Measurements from ENCODE around the gene TRIAP1. TPM values are rescaled to one million over a fixed set of nuclear protein-coding genes. Genes with fewer than 3 reads are reported as not detected.
A peak's percentile ranks its signal among the peaks of the same experiment; 100 is the strongest.
"Not testable (repeated sequence)": the region's sequence is repeated elsewhere in the genome, so short reads cannot be mapped to it uniquely, and the experiment has no call there.

TRIAP1 gene
- total RNA-seq, 2 donors from 2014 or later: 20.4 to 27.8 TPM

DNA sequence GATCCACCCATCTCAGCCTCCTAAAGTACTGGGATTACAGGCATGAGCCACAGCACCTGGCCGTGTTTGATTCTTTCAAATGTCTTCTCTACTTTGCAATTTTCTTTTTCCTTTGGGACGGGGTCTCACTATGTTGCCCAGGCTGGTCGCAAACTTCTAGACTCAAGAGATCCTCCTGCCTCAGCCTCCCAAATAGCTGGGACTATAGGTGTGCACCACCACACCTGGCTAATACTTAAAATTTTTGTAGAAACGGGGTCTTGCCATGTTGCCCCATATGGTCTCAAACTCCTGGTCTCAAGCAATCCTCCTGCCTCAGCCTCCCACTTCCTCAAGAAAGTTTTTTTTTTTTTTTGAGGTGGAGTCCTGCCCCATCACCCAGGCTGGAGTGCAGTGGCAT, 1.8 kb upstream of the TRIAP1 start:
- TF ChIP-seq, protein P1, sequence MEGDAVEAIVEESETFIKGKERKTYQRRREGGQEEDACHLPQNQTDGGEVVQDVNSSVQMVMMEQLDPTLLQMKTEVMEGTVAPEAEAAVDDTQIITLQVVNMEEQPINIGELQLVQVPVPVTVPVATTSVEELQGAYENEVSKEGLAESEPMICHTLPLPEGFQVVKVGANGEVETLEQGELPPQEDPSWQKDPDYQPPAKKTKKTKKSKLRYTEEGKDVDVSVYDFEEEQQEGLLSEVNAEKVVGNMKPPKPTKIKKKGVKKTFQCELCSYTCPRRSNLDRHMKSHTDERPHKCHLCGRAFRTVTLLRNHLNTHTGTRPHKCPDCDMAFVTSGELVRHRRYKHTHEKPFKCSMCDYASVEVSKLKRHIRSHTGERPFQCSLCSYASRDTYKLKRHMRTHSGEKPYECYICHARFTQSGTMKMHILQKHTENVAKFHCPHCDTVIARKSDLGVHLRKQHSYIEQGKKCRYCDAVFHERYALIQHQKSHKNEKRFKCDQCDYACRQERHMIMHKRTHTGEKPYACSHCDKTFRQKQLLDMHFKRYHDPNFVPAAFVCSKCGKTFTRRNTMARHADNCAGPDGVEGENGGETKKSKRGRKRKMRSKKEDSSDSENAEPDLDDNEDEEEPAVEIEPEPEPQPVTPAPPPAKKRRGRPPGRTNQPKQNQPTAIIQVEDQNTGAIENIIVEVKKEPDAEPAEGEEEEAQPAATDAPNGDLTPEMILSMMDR (IDR thresholded peaks at IDR 0.05): no peak
- no peak overlapping the region for H3K4me3 ChIP-seq
- H3K27me3 ChIP-seq: no peaks in the 10 kb centered on the region
- intact Hi-C loops (cut with DNase I): loop anchor here (10.0 kb wide), 1 partner anchor 127 kb away; no protein-coding TSS in a partner anchor
- no peak for DNase-seq
- H3K4me1 ChIP-seq: peaks cover 10% of the 10 kb centered on the region
- no peaks in the 10 kb centered on the region for H3K36me3 ChIP-seq
- H3K27ac ChIP-seq: no peak overlapping the region
- no peak overlapping the region for H3K9ac ChIP-seq (ENCODE audit: low read depth in 2 of 2, low read length in 2 of 2)
- H3K9me3 ChIP-seq: no peaks in the 10 kb centered on the region

DNA sequence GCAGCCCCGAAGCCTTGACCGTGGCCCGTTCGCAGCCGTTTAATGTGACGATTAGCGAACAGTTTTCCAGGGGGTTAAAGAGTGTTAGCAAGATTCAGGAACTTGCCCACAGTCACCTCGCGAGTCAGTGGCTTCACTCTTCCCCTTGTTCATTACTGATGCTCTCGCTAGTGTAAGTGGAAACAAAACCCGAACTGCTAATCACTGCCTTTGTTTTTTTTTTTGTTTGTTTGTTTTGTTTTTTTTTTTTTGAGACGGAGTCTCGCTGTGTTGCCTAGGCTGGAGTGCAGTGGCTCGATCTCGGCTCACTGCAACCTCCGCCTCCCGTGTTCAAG, 627 bp upstream of the TRIAP1 start:
- DNase-seq: not testable (repeated sequence)

DNA sequence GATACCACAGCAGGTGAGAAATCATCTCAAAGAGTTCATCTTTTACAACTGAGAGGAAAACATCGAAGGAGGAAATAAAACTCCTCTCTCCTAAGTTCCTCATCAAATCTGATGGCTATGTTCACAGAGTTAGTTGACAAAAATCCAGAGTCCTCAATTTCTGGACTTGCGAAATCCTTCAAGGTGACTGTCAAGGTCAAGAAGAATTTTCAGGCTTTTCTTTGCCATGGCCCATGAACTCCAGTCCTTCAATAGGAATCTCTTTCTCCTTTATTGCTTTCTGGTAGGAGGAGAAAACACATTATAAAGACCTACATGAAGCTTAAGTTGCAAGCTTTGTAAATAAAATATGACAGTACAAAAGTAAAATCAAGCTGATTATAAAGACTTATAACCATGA, 1.5 kb downstream of the TRIAP1 start:
- Histone ChIP-seq H3K4me1 (peaks cover 10% of the 10 kb centered on the region), H3K4me3 (no peak overlapping the region), H3K27ac (no peak overlapping the region), H3K27me3 (no peaks in the 10 kb centered on the region), H3K36me3 (peaks cover 6% of the 10 kb centered on the region), H3K9me3 (no peaks in the 10 kb centered on the region), H3K9ac (ENCODE audit: low read depth in 2 of 2, low read length in 2 of 2) (no peak overlapping the region)
- DNase-seq: no peak
- intact Hi-C loops (cut with DNase I): loop anchor here (10.0 kb wide), 1 partner anchor 130 kb away; no protein-coding TSS in a partner anchor
- TF ChIP-seq, protein P1 (IDR thresholded peaks at IDR 0.05): no peak

More for the DNA sequence above, 627 bp upstream of the TRIAP1 start:
- H3K27me3 ChIP-seq, H3K36me3 ChIP-seq, H3K9me3 ChIP-seq: not testable (repeated sequence)
- peak overlapping the region; percentile 92 to 94 for H3K9ac ChIP-seq (ENCODE audit: low read depth in 2 of 2, low read length in 2 of 2)
- H3K4me1 ChIP-seq: peaks cover 10% of the 10 kb centered on the region
- intact Hi-C loops (cut with DNase I): loop anchor here (10.0 kb wide), 1 partner anchor 128 kb away; no protein-coding TSS in a partner anchor
- H3K4me3 ChIP-seq: peak overlapping the region; percentile 98
- H3K27ac ChIP-seq: peak overlapping the region; percentile 91

DNA sequence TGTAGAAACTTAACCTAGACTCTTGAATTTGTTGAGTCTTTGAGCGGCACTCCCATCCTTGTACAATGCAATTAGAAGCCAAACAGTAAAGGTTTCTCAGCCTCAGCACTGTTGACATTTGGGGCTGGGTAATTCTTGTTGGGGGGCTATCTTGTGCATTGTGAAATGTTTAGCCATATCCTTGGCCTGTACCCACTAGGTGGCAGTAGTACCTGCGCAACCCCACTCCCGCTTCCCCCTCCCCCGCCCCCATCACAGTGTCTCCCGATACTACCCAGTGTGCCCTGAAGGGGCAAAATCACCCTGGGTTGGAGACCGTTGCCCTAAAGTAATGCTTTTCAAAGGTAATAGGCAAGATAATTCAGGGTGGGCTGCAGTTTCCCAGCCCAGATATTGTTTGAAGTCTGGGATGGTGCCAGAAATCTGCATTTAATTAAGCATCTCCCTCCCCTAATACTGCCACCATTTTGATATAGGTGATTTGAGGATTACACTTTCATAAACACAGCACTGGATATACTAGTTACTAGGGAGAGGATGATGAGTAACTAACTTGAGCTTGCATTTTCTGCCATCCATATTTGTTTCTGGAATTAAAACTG, 6.4 kb downstream of the TRIAP1 start:
- H3K4me3 ChIP-seq: no peak overlapping the region
- H3K4me1 ChIP-seq: peaks cover 7% of the 10 kb centered on the region
- peak; percentile 63 for DNase-seq
- H3K9ac ChIP-seq (ENCODE audit: low read depth in 2 of 2, low read length in 2 of 2): no peak overlapping the region
- peaks cover 6% of the 10 kb centered on the region for H3K36me3 ChIP-seq
- no peak overlapping the region for H3K27ac ChIP-seq
- no peaks in the 10 kb centered on the region for H3K27me3 ChIP-seq
- TF ChIP-seq, protein P1 (IDR thresholded peaks at IDR 0.05): peak; percentile 59
- no peaks in the 10 kb centered on the region for H3K9me3 ChIP-seq
- intact Hi-C loops (cut with DNase I): loop anchor here (10.0 kb wide), 1 partner anchor 135 kb away; no protein-coding TSS in a partner anchor

DNA sequence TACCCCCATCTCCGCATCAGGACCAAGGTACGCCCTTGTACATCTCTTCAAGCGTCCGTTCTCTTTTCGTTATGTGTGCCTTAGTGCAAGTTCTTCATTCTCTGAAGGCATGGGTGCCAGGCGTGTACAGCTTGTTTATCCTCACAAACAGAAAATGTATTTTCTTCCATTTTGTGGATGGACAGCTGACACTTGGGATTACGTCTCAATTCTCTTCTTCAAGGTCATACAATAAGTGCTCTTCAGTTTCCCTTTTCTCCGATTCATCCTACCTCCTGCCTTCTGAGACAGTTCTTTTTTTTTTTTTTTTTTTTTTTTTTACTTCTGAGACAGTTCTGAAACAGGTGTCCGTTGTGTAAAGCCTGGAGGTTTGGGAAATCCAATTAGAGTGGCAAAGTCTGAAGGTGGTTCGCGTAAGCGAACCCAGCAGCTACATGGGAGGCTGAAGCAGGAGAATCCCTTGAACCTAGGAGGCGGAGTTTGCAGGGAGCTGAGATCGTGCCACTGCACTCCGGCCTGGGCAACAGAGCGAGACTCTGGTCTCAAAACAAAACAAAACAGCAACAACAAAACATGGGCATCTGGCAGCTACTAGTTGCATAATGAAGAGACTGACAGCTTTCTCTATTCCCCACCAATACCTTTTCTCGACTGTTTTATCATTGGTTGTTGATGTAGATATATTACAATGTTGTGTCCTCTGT, 7.5 kb downstream of the TRIAP1 start:
- Histone ChIP-seq H3K4me1 (peaks cover 7% of the 10 kb centered on the region), H3K27ac (peak overlapping the region; percentile 70), H3K9me3 (no peaks in the 10 kb centered on the region), H3K27me3 (no peaks in the 10 kb centered on the region), H3K9ac (ENCODE audit: low read depth in 2 of 2, low read length in 2 of 2) (peak overlapping the region; percentile 68 to 94), H3K4me3 (peak overlapping the region; percentile 72), H3K36me3 (peaks cover 6% of the 10 kb centered on the region)
- intact Hi-C loops (cut with DNase I): no loop called here
- no peak for DNase-seq
- TF ChIP-seq, protein P1 (IDR thresholded peaks at IDR 0.05): no peak

All from colonic mucosa (tissue), 4 donors.